ENCODE measurements around the gene FAM168A. TPM values are rescaled to one million over a fixed set of nuclear protein-coding genes. Genes with fewer than 3 reads are reported as not detected.

FAM168A gene
- total RNA-seq, 2 experiments from 2014 or later = 10.1 to 23.7 TPM

- ChIA-PET CTCF (ENCODE audit: unreplicated experiment) (interaction anchor here (0.6 kb wide), 1 partner anchor 1151 kb away, joined by 3 read pairs; no protein-coding TSS in a partner anchor), POLR2A (no interaction called here)
- no TSS peak for BruUV-seq (replicated peaks)
- no peaks in the 10 kb centered on the region for H3K79me2 ChIP-seq (ENCODE audit: insufficient read depth, low read depth, low read length)
- no peak overlapping the region for H3K4me3 ChIP-seq (ENCODE audit: low read depth, low read length, poor library complexity, severe bottlenecking)
- intact Hi-C loops (cut with micrococcal nuclease; ENCODE audit: unreplicated experiment) = no loop called here
- H4K20me1 ChIP-seq (ENCODE audit: insufficient read depth, low read length) = 0 out of 2 replicates have a peak, but pooled peaks cover 3% of the 10 kb centered on the region
- H3K4me1 ChIP-seq (ENCODE audit: insufficient read depth, low read length, poor library complexity, severe bottlenecking) = no peaks in the 10 kb centered on the region
- H3K9me2 ChIP-seq (ENCODE audit: insufficient read depth, low read length) = no peaks in the 10 kb centered on the region
- H3K36me3 ChIP-seq (ENCODE audit: insufficient read depth, low read length) = peaks cover 5% of the 10 kb centered on the region
- no peak for DNase-seq (ENCODE audit: low spot score)
- no peak overlapping the region for H3K4me2 ChIP-seq (ENCODE audit: low read length)
- H3K27ac ChIP-seq (ENCODE audit: low read depth, low read length, poor library complexity, severe bottlenecking) = no peak overlapping the region
- TF ChIP-seq EZH2phosphoT487 (IDR thresholded peaks at IDR 0.05; ENCODE audit: borderline replicate concordance, low read depth, low read length) (no peak), CTCF (conservative IDR thresholded peaks at IDR 0.05; ENCODE audit: low read length) (no peak)
- no peaks in the 10 kb centered on the region for H3K9me3 ChIP-seq (ENCODE audit: low read length)
- H2AFZ ChIP-seq (ENCODE audit: low read length) = no peak overlapping the region
Measured at GRCh38 chr11:73420136-73420535, 177.8 kb downstream of the FAM168A start.

GRCh38 chr11:73416786-73417185, 181.1 kb downstream of the FAM168A start:
- intact Hi-C loops (cut with micrococcal nuclease; ENCODE audit: unreplicated experiment) = loop anchor here (5.0 kb wide), 1 partner anchor 246 kb away; no protein-coding TSS in a partner anchor
- no peaks in the 10 kb centered on the region for H3K79me2 ChIP-seq (ENCODE audit: insufficient read depth, low read depth, low read length)
- H3K4me2 ChIP-seq (ENCODE audit: low read length) = no peak overlapping the region
- no peak overlapping the region for H3K27ac ChIP-seq (ENCODE audit: low read depth, low read length, poor library complexity, severe bottlenecking)
- no peaks in the 10 kb centered on the region for H3K4me1 ChIP-seq (ENCODE audit: insufficient read depth, low read length, poor library complexity, severe bottlenecking)
- no TSS peak for BruUV-seq (replicated peaks)
- DNase-seq (ENCODE audit: low spot score) = no peak
- H3K9me3 ChIP-seq (ENCODE audit: low read length) = no peaks in the 10 kb centered on the region
- POLR2A ChIA-PET = no interaction called here
- no peaks in the 10 kb centered on the region for H3K9me2 ChIP-seq (ENCODE audit: insufficient read depth, low read length)
- H3K4me3 ChIP-seq (ENCODE audit: low read depth, low read length, poor library complexity, severe bottlenecking) = no peak overlapping the region
- peaks cover 5% of the 10 kb centered on the region for H3K36me3 ChIP-seq (ENCODE audit: insufficient read depth, low read length)
- CTCF ChIA-PET (ENCODE audit: unreplicated experiment) = interaction anchor here (0.6 kb wide), 1 partner anchor 741 kb away, joined by 4 read pairs; no protein-coding TSS in a partner anchor
- H2AFZ ChIP-seq (ENCODE audit: low read length) = no peak overlapping the region
- TF ChIP-seq CTCF (conservative IDR thresholded peaks at IDR 0.05; ENCODE audit: low read length) = no peak
- no peak for TF ChIP-seq EZH2phosphoT487 (IDR thresholded peaks at IDR 0.05; ENCODE audit: borderline replicate concordance, low read depth, low read length)
- H4K20me1 ChIP-seq (ENCODE audit: insufficient read depth, low read length) = 0 out of 2 replicates have a peak, but pooled peaks cover 3% of the 10 kb centered on the region

- H3K9me3 ChIP-seq (ENCODE audit: low read length) = no peaks in the 10 kb centered on the region
- intact Hi-C loops (cut with micrococcal nuclease; ENCODE audit: unreplicated experiment) = loop anchor here (5.0 kb wide), 1 partner anchor 246 kb away; no protein-coding TSS in a partner anchor
- POLR2A ChIA-PET = interaction anchor here (0.5 kb wide), 1 partner anchor 42 kb away, joined by 8 read pairs; no protein-coding TSS in a partner anchor
- BruUV-seq (replicated peaks) = no TSS peak
- TF ChIP-seq EZH2phosphoT487 (IDR thresholded peaks at IDR 0.05; ENCODE audit: borderline replicate concordance, low read depth, low read length) (no peak), CTCF (conservative IDR thresholded peaks at IDR 0.05; ENCODE audit: low read length) (no peak)
- H3K27ac ChIP-seq (ENCODE audit: low read depth, low read length, poor library complexity, severe bottlenecking) = no peak overlapping the region
- peaks cover 5% of the 10 kb centered on the region for H3K36me3 ChIP-seq (ENCODE audit: insufficient read depth, low read length)
- DNase-seq (ENCODE audit: low spot score) = no peak
- H2AFZ ChIP-seq (ENCODE audit: low read length) = no peak overlapping the region
- H3K79me2 ChIP-seq (ENCODE audit: insufficient read depth, low read depth, low read length) = no peaks in the 10 kb centered on the region
- no peaks in the 10 kb centered on the region for H3K4me1 ChIP-seq (ENCODE audit: insufficient read depth, low read length, poor library complexity, severe bottlenecking)
- no peaks in the 10 kb centered on the region for H3K9me2 ChIP-seq (ENCODE audit: insufficient read depth, low read length)
- CTCF ChIA-PET (ENCODE audit: unreplicated experiment) = interaction anchor here (0.6 kb wide), 1 partner anchor 740 kb away, joined by 4 read pairs; no protein-coding TSS in a partner anchor
- H3K4me2 ChIP-seq (ENCODE audit: low read length) = no peak overlapping the region
- 0 out of 2 replicates have a peak, but pooled peaks cover under 1% of the 10 kb centered on the region for H4K20me1 ChIP-seq (ENCODE audit: insufficient read depth, low read length)
- no peak overlapping the region for H3K4me3 ChIP-seq (ENCODE audit: low read depth, low read length, poor library complexity, severe bottlenecking)
Measured at GRCh38 chr11:73415854-73416615, 181.9 kb downstream of the FAM168A start.
